Measurements from ENCODE around the gene ACAA2. TPM values are rescaled to one million over a fixed set of nuclear protein-coding genes. Genes with fewer than 3 reads are reported as not detected.

Gene ACAA2
- polyA plus RNA-seq, 2 of the 4 experiments (the other 2 are of a cell fraction) = 30.9 to 47.5 TPM

- ChIA-PET CTCF (interaction anchor here (1.4 kb wide), 1 partner anchor 175 kb away, joined by 3 read pairs; no protein-coding TSS in a partner anchor), POLR2A (no interaction called here)
- no peak for FAIRE-seq
- Histone ChIP-seq H3K4me2 (no peak overlapping the region), H3K4me1 (peaks cover 22% of the 10 kb centered on the region; the same call in 2 of the 3 replicates), H3K27ac (no peak overlapping the region), H3K9me3 (no peaks in the 10 kb centered on the region), H3K4me3 (no peak overlapping the region)
- DNase-seq (ENCODE audit: low read depth in 1 of 2, low spot score in 1 of 2) = no peak
- WGBS (ENCODE audit: missing lambda C conversion rate) = 55% methylated on average over 8 of the region's 8 CpGs
- TF ChIP-seq EP300 (IDR thresholded peaks at IDR 0.05) = no peak
- TF ChIP-seq, protein P1, sequence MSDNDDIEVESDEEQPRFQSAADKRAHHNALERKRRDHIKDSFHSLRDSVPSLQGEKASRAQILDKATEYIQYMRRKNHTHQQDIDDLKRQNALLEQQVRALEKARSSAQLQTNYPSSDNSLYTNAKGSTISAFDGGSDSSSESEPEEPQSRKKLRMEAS (IDR thresholded peaks at IDR 0.05) = no peak
- no peak for TF ChIP-seq PBX3 (IDR thresholded peaks at IDR 0.05)
- no peak for TF ChIP-seq CHD4 (IDR thresholded peaks at IDR 0.05; ENCODE audit: borderline replicate concordance)
- ATAC-seq = no peak
Measured at GRCh38 chr18:49733896-49734585, 79.3 kb downstream of the ACAA2 start.

GRCh38 chr18:49733321-49733720 is 80.0 kb downstream of the ACAA2 start:
- Histone ChIP-seq H3K9me3 (no peaks in the 10 kb centered on the region), H3K4me2 (no peak overlapping the region), H3K4me1 (peaks cover 22% of the 10 kb centered on the region; the same call in 2 of the 3 replicates), H3K27ac (no peak overlapping the region), H3K4me3 (no peak overlapping the region)
- WGBS (ENCODE audit: missing lambda C conversion rate) = 29% methylated on average over 1 of the region's 1 CpG
- ChIA-PET CTCF (interaction anchor here (1.4 kb wide), 1 partner anchor 174 kb away, joined by 3 read pairs; no protein-coding TSS in a partner anchor), POLR2A (no interaction called here)
- no peak for TF ChIP-seq SREBF2 (IDR thresholded peaks at IDR 0.05)
- TF ChIP-seq, protein P2, sequence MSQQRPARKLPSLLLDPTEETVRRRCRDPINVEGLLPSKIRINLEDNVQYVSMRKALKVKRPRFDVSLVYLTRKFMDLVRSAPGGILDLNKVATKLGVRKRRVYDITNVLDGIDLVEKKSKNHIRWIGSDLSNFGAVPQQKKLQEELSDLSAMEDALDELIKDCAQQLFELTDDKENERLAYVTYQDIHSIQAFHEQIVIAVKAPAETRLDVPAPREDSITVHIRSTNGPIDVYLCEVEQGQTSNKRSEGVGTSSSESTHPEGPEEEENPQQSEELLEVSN (IDR thresholded peaks at IDR 0.05; ENCODE audit: borderline replicate concordance, low read depth) = no peak
- no peak for TF ChIP-seq TFCP2L1 (CRISPR knock-in tag; IDR thresholded peaks at IDR 0.05)
- TF ChIP-seq ELK1 (IDR thresholded peaks at IDR 0.05; ENCODE audit: low read depth, low read length) = no peak
- no peak for TF ChIP-seq HOXB13 (CRISPR knock-in tag; IDR thresholded peaks at IDR 0.05; ENCODE audit: low read depth)
- TF ChIP-seq HOXB5 (CRISPR knock-in tag; IDR thresholded peaks at IDR 0.05) = no peak
- no peak for TF ChIP-seq RAD21 (conservative IDR thresholded peaks at IDR 0.05 in 1 of 2, IDR thresholded peaks at IDR 0.05 in 1 of 2)
- TF ChIP-seq EP300 (IDR thresholded peaks at IDR 0.05) = no peak
- no peak for TF ChIP-seq ESRRA (IDR thresholded peaks at IDR 0.05; ENCODE audit: borderline replicate concordance, low read length)
- TF ChIP-seq FOSL2 (IDR thresholded peaks at IDR 0.05) = no peak
- no peak for TF ChIP-seq FOSL2 (CRISPR knock-in tag; IDR thresholded peaks at IDR 0.05)
- no peak for TF ChIP-seq GATA3 (IDR thresholded peaks at IDR 0.05; ENCODE audit: borderline replicate concordance)
- no peak for TF ChIP-seq NR3C1 (IDR thresholded peaks at IDR 0.05)
- no peak for TF ChIP-seq FOXS1 (CRISPR knock-in tag; IDR thresholded peaks at IDR 0.05)
- no peak for TF ChIP-seq HEYL (CRISPR knock-in tag; IDR thresholded peaks at IDR 0.05)
- TF ChIP-seq FOSB (CRISPR knock-in tag; IDR thresholded peaks at IDR 0.05) = no peak
- TF ChIP-seq, protein P3, sequence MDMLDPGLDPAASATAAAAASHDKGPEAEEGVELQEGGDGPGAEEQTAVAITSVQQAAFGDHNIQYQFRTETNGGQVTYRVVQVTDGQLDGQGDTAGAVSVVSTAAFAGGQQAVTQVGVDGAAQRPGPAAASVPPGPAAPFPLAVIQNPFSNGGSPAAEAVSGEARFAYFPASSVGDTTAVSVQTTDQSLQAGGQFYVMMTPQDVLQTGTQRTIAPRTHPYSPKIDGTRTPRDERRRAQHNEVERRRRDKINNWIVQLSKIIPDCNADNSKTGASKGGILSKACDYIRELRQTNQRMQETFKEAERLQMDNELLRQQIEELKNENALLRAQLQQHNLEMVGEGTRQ (IDR thresholded peaks at IDR 0.05) = no peak
- TF ChIP-seq, protein P4, sequence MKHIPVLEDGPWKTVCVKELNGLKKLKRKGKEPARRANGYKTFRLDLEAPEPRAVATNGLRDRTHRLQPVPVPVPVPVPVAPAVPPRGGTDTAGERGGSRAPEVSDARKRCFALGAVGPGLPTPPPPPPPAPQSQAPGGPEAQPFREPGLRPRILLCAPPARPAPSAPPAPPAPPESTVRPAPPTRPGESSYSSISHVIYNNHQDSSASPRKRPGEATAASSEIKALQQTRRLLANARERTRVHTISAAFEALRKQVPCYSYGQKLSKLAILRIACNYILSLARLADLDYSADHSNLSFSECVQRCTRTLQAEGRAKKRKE (CRISPR knock-in tag; IDR thresholded peaks at IDR 0.05; ENCODE audit: low read depth) = no peak
- TF ChIP-seq KDM1A (IDR thresholded peaks at IDR 0.05; ENCODE audit: low read depth) = no peak
- no peak for TF ChIP-seq HMGXB4 (CRISPR knock-in tag; IDR thresholded peaks at IDR 0.05; ENCODE audit: borderline replicate concordance)
- DNase-seq (ENCODE audit: low read depth in 1 of 2, low spot score in 1 of 2) = no peak
- no peak for FAIRE-seq
- no peak for ATAC-seq

Measured in A549 (cell line).